Neuron (in vitro differentiated cells): ENCODE measurements around the gene EFHD2.
A peak's percentile ranks its signal among the peaks of the same experiment; 100 is the strongest.
"Not testable (repeated sequence)": the region's sequence is repeated elsewhere in the genome, so short reads cannot be mapped to it uniquely, and the experiment has no call there.

Experiments
- H2AFZ ChIP-seq: one replicate; pipeline ENCODE4 v1.6.1; 2013; ENCODE audit warnings: low read depth, mild to moderate bottlenecking, inconsistent platforms, low read length, moderate library complexity
- H3K27me3 ChIP-seq: one replicate; pipeline ENCODE4 v1.6.1; 2013; ENCODE audit warnings: low read length; ENCODE audit not compliant: insufficient read depth
- H3K36me3 ChIP-seq: one replicate; pipeline ENCODE4 v1.6.1; 2013; ENCODE audit warnings: low read length; ENCODE audit not compliant: insufficient read depth
- H3K4me1 ChIP-seq: one replicate; pipeline ENCODE4 v1.6.1; 2013; ENCODE audit warnings: low read length; ENCODE audit not compliant: insufficient read depth
- H3K4me3 ChIP-seq: 2 replicates; pipeline ENCODE4 v1.5.1; 2013; ENCODE audit warnings: mild to moderate bottlenecking, low read length, moderate library complexity
- H3K9me3 ChIP-seq: one replicate; pipeline ENCODE4 v1.6.1; 2013; ENCODE audit warnings: low read length

EFHD2 gene

GRCh38 chr1:15409388-15410222 is at the start of gene EFHD2:
EFHD2 (plus strand) TSS chr1:15409888; CDS start chr1:15409972, 84 bp downstream.
- Histone ChIP-seq H3K27me3 (peaks cover 20% of the 10 kb centered on the region), H3K9me3 (no peaks in the 10 kb centered on the region), H3K4me3 (peak within 1 kb of the TSS; percentile 70), H3K36me3 (no peaks in the 10 kb centered on the region), H3K4me1 (peaks cover 13% of the 10 kb centered on the region), H2AFZ (peak within 1 kb of the TSS; percentile 64)

GRCh38 chr1:15360700-15361099 is 49.0 kb upstream of the EFHD2 start:
- no peaks in the 10 kb centered on the region for H3K27me3 ChIP-seq
- H3K4me1 ChIP-seq: peaks cover 33% of the 10 kb centered on the region
- no peaks in the 10 kb centered on the region for H3K36me3 ChIP-seq
- H3K9me3 ChIP-seq: no peaks in the 10 kb centered on the region
- H2AFZ ChIP-seq: no peak overlapping the region
- no peak overlapping the region for H3K4me3 ChIP-seq

GRCh38 chr1:15362096-15362736 is 47.5 kb upstream of the EFHD2 start:
- peaks cover 33% of the 10 kb centered on the region for H3K4me1 ChIP-seq
- H3K9me3 ChIP-seq: no peaks in the 10 kb centered on the region
- no peak overlapping the region for H3K4me3 ChIP-seq
- H2AFZ ChIP-seq: no peak overlapping the region
- H3K36me3 ChIP-seq: no peaks in the 10 kb centered on the region
- no peaks in the 10 kb centered on the region for H3K27me3 ChIP-seq

- Histone ChIP-seq H3K27me3 (no peaks in the 10 kb centered on the region), H3K9me3 (no peaks in the 10 kb centered on the region), H3K4me3 (no peak overlapping the region), H2AFZ (no peak overlapping the region), H3K36me3 (no peaks in the 10 kb centered on the region), H3K4me1 (peaks cover 33% of the 10 kb centered on the region)
These were observed 47.0 kb upstream of the EFHD2 start for GRCh38 chr1:15362737-15363128.

GRCh38 chr1:15364740-15365139 is 44.9 kb upstream of the EFHD2 start:
- H3K4me3 ChIP-seq: no peak overlapping the region
- peaks cover 33% of the 10 kb centered on the region for H3K4me1 ChIP-seq
- H3K36me3 ChIP-seq: no peaks in the 10 kb centered on the region
- no peaks in the 10 kb centered on the region for H3K27me3 ChIP-seq
- no peak overlapping the region for H2AFZ ChIP-seq
- H3K9me3 ChIP-seq: no peaks in the 10 kb centered on the region

GRCh38 chr1:15368888-15369287 is 40.8 kb upstream of the EFHD2 start:
- Histone ChIP-seq H2AFZ (no peak overlapping the region), H3K9me3 (no peaks in the 10 kb centered on the region), H3K4me1 (peaks cover 12% of the 10 kb centered on the region), H3K36me3 (no peaks in the 10 kb centered on the region), H3K27me3 (no peaks in the 10 kb centered on the region), H3K4me3 (no peak overlapping the region)

GRCh38 chr1:15370268-15370667 is 39.4 kb upstream of the EFHD2 start:
- Histone ChIP-seq H3K36me3 (no peaks in the 10 kb centered on the region), H3K9me3 (no peaks in the 10 kb centered on the region), H3K4me3 (no peak overlapping the region), H3K4me1 (peaks cover 5% of the 10 kb centered on the region), H2AFZ (no peak overlapping the region), H3K27me3 (no peaks in the 10 kb centered on the region)

GRCh38 chr1:15370781-15371520 is 38.7 kb upstream of the EFHD2 start:
- peaks cover 5% of the 10 kb centered on the region for H3K4me1 ChIP-seq
- no peak overlapping the region for H3K4me3 ChIP-seq
- no peaks in the 10 kb centered on the region for H3K9me3 ChIP-seq
- no peaks in the 10 kb centered on the region for H3K36me3 ChIP-seq
- H2AFZ ChIP-seq: no peak overlapping the region
- no peaks in the 10 kb centered on the region for H3K27me3 ChIP-seq

GRCh38 chr1:15371610-15372545 is 37.8 kb upstream of the EFHD2 start:
- Histone ChIP-seq H3K36me3 (no peaks in the 10 kb centered on the region), H3K4me1 (peaks cover 5% of the 10 kb centered on the region), H3K9me3 (no peaks in the 10 kb centered on the region), H3K4me3 (no peak overlapping the region), H2AFZ (no peak overlapping the region), H3K27me3 (no peaks in the 10 kb centered on the region)

GRCh38 chr1:15378729-15379128 is 31.0 kb upstream of the EFHD2 start:
- Histone ChIP-seq H2AFZ (no peak overlapping the region), H3K27me3 (no peaks in the 10 kb centered on the region), H3K4me3 (no peak overlapping the region), H3K36me3 (no peaks in the 10 kb centered on the region), H3K9me3 (no peaks in the 10 kb centered on the region), H3K4me1 (peaks cover 19% of the 10 kb centered on the region)

- H3K36me3 ChIP-seq: not testable (repeated sequence)
- peaks cover 23% of the 10 kb centered on the region for H3K4me1 ChIP-seq
These were observed 30.5 kb upstream of the EFHD2 start for GRCh38 chr1:15379151-15379550.

GRCh38 chr1:15380601-15381508 is 28.8 kb upstream of the EFHD2 start:
- Histone ChIP-seq H3K27me3 (no peaks in the 10 kb centered on the region), H2AFZ (no peak overlapping the region), H3K9me3 (no peaks in the 10 kb centered on the region), H3K36me3 (no peaks in the 10 kb centered on the region), H3K4me3 (no peak overlapping the region), H3K4me1 (peaks cover 38% of the 10 kb centered on the region)

More at GRCh38 chr1:15379151-15379550, 30.5 kb upstream of the EFHD2 start:
- H2AFZ ChIP-seq, H3K27me3 ChIP-seq, H3K9me3 ChIP-seq, H3K4me3 ChIP-seq: not testable (repeated sequence)
